Heart left ventricle (tissue), 13 donors: ENCODE measurements around the gene OR3A2.

Experiments used
- POLR2A ChIP-seq, 2 donors: fragments of 450-650 bp; IDR thresholded peaks; one replicate each; pipeline ENCODE4 v1.6.1; 2017; ENCODE audit warnings: antibody characterized with exemption in 2 of 2, mild to moderate bottlenecking in 2 of 2, moderate library complexity in 2 of 2
- TF ChIP-seq, protein P1 (sequence below), 12 donors: fragments of 200-600 bp; sonication (generic) in 4 of 12; IDR thresholded peaks; one replicate each; pipeline versions ENCODE4 v1.5.0 to v1.8.0; 2018 to 2022; ENCODE audit warnings: antibody characterized with exemption in 12 of 12, mild to moderate bottlenecking in 5 of 12
- donor health status: ischemic (EF 13 %, LVEDD 7.1; RV severe dilation, severe dysfunction).
- donor health status: DM: no; HTN: yes; CAD: no.
- donor health status: DM: no; HTN: no; CAD: no.
- donor health status: ischemic (EF 25% LVEDD 6.9; RV normal size, moderate dysfunction).
- donor health status: ischemic (EF 25% LVEDD 5.7; RV mildly dilated, moderate dysfunction).
- donor health status: ischemic (EF 35%, LVEDD 5.7; RV mildly dilated, moderate dysfunction).
- donor health status: nonischemic (EF 11% LVEDD 7.7; RV severe dilation, severe dysfunction).
- donor health status: DM: yes; HTN: yes; CAD: no.
- donor health status: PGD.
- donor health status: ischemic (EF 29% LVEDD 5.4; RV normal size, mild dysfunction).
- donor health status: nonischemic (EF 23%, LVEDD 6.1; RV moderate dilation, normal function).

DNA sequence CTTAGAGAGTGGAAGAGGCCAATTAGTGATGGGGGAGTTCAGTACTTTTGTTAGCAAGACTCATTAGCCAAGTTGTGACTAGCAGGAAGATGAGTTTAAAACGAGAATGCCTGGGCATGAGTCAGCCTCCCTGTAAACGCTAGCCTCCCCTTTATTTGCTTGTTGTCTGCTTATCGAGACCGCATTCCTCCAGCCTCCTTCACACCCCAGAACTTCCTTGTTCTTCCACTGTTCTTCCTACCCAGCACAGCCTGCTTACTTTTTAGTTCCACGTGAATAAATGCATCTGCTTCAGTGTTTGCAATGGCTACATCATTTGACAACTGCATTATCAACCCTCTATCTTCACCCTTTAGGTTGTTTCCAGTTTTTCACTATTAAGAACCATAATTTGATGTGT, 67.8 kb downstream of the OR3A2 start:
- no peak for TF ChIP-seq POLR2A (IDR thresholded peaks at IDR 0.05)
- TF ChIP-seq, protein P1, sequence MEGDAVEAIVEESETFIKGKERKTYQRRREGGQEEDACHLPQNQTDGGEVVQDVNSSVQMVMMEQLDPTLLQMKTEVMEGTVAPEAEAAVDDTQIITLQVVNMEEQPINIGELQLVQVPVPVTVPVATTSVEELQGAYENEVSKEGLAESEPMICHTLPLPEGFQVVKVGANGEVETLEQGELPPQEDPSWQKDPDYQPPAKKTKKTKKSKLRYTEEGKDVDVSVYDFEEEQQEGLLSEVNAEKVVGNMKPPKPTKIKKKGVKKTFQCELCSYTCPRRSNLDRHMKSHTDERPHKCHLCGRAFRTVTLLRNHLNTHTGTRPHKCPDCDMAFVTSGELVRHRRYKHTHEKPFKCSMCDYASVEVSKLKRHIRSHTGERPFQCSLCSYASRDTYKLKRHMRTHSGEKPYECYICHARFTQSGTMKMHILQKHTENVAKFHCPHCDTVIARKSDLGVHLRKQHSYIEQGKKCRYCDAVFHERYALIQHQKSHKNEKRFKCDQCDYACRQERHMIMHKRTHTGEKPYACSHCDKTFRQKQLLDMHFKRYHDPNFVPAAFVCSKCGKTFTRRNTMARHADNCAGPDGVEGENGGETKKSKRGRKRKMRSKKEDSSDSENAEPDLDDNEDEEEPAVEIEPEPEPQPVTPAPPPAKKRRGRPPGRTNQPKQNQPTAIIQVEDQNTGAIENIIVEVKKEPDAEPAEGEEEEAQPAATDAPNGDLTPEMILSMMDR (IDR thresholded peaks at IDR 0.05) = no peak
